Fibroblast of the aortic adventitia (primary cell): ENCODE results near the gene KDM1A. TPM values are rescaled to one million over a fixed set of nuclear protein-coding genes. Genes with fewer than 3 reads are reported as not detected.
A peak's percentile ranks its signal among the peaks of the same experiment; 100 is the strongest.

Source experiments
- DNase-seq: peaks from one replicate; pipeline ENCODE4 v3.0.0-alpha.2; 2010; ENCODE audit warnings: low read depth
- H3K4me3 ChIP-seq: 2 replicates; pipeline ENCODE4 v1.5.1; 2011; ENCODE audit warnings: low read depth, mild to moderate bottlenecking, control low read depth, low read length, moderate library complexity
- small RNA-seq: library from RNA; depleted of rRNA; stranded (forward); fragments of <200 nt; gene quantifications from one replicate; pipeline ENCODE3, GENCODE V24; 2012
- total RNA-seq: library from RNA; depleted of rRNA; stranded (reverse); fragments of >200 nt; gene quantifications from 2 replicates; pipeline ENCODE4 v1.2.3, GENCODE V29; 2012; ENCODE audit warnings: low replicate concordance
- TF ChIP-seq, protein P1 (sequence below): IDR thresholded peaks from 2 replicates; pipeline ENCODE4 v1.5.1; 2011; ENCODE audit warnings: mild to moderate bottlenecking, low read length, control low read depth, inconsistent platforms; ENCODE audit not compliant: insufficient read depth

The KDM1A gene
- total RNA-seq, 1 donor: 60.3 TPM

DNA sequence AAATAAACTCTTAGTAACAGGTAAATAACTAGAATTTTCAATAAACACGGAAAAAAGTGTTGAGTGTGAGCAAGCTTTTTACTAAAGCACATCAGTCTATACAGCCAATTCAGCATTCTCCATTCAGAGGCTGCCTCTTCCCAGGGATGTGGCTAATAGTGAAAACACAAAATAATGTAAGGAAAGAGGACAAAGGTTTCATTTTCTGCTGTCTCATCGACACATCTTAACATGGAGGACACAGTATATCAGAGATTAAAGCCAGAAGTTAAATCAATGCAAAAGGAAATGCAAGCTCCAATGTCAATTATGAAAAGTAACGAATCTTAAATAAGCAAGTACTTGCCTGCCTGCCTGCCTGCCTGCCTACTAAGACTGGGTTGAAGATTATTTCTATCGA is 106.2 kb downstream of the KDM1A start:
- H3K4me3 ChIP-seq: no peak overlapping the region
- TF ChIP-seq, protein P1, sequence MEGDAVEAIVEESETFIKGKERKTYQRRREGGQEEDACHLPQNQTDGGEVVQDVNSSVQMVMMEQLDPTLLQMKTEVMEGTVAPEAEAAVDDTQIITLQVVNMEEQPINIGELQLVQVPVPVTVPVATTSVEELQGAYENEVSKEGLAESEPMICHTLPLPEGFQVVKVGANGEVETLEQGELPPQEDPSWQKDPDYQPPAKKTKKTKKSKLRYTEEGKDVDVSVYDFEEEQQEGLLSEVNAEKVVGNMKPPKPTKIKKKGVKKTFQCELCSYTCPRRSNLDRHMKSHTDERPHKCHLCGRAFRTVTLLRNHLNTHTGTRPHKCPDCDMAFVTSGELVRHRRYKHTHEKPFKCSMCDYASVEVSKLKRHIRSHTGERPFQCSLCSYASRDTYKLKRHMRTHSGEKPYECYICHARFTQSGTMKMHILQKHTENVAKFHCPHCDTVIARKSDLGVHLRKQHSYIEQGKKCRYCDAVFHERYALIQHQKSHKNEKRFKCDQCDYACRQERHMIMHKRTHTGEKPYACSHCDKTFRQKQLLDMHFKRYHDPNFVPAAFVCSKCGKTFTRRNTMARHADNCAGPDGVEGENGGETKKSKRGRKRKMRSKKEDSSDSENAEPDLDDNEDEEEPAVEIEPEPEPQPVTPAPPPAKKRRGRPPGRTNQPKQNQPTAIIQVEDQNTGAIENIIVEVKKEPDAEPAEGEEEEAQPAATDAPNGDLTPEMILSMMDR: no peak
- DNase-seq: no peak

DNA sequence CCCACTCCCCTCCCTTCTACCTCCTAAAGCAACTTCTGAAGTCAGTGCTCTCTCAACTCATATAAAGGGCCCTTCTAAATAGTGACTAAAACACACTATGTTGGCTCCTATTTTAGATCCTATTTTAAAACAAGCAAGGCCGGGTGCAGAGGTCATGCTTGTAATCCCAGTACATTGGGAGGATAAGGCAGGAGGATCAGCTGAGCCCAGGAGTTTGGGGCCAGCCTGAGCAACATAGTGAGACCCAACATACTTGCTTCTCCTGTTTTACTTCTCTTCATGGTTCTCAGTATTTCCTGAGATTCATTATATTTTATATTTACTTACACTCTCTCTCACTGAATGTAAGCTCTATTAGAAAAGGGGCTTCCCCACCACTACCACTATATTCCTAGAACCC is 106.9 kb downstream of the KDM1A start:
- no peak for DNase-seq
- no peak overlapping the region for H3K4me3 ChIP-seq
- TF ChIP-seq, protein P1: no peak

DNA sequence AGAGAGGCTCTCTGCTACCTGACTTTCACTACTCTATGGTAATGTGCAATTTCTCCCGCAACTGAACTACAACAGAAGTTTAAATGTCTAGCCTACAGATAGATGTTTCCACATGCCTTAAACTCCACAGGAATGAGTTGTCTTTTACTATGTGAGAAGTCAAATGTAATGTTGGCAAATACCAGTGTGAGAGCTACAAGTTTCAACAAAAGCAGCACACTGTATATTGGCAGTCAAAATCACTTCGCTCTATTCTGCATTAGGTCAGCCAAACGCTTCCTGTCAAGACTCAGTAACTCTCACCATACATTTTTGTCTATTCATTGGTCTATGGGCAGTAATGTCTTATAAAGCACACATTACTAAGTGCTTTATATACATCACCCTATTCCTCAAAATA is 107.5 kb downstream of the KDM1A start:
- H3K4me3 ChIP-seq: no peak overlapping the region
- TF ChIP-seq, protein P1: no peak
- DNase-seq: peak; percentile 70

DNA sequence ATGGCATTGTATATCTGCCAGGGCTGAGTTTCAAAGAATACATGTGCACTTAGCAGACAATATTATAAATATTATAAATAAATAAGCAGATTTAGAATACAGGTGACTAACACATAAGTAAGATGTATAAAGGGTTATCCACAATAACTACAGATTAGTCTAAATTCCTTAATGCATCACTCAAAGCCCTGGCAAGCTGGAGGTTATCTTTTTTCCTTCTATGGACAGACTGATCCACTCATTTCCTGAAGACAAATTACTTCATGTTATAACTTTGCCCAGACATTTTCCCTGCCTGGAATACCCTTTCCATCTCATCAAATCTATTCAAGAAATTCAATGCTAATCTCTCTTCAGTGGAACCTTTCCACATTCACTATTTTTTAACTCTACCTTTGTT is 110.6 kb downstream of the KDM1A start:
- DNase-seq: peak; percentile 15
- H3K4me3 ChIP-seq: no peak overlapping the region
- TF ChIP-seq, protein P1: no peak

DNA sequence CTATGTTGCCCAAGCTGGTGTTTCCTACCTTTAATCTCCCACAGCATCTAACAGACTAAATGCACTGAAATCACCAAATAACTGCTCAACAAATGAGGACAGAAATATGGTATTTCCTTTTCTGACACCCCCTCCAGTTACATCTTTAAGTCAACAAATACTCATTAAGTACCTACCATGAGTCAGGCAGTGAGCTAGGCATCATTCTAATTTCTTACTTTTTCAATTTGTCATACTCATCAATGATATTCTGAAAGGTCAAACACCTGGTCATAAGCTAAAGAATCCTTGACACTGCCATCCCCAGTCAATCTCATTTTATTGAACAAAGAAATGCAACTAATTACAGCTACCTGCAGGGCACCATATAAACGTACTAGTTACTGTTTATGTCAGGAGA is 112.8 kb downstream of the KDM1A start:
- TF ChIP-seq, protein P1: no peak
- H3K4me3 ChIP-seq: no peak overlapping the region
- no peak for DNase-seq

Small RNA genes within 50 kb of the gene (small RNA-seq; reads per million reads assigned to genes)
- gene MIR3115 (not detected), gene MIR4419A (not detected)

Other genes starting within 250 kb of the KDM1A start
- gene LACTBL1, start 46.6 kb upstream of the KDM1A start, total RNA-seq: not detected in 2 replicates
- not detected in 2 replicates for gene TEX46, start 3.6 kb upstream of the KDM1A start, total RNA-seq
- gene LUZP1, start 149.4 kb downstream of the KDM1A start, total RNA-seq: 26.2 and 107 TPM in 2 replicates
- not detected in 2 replicates for gene HTR1D, start 198.0 kb downstream of the KDM1A start, total RNA-seq